ENCODE data around the gene FAM216B. TPM values are rescaled to one million over a fixed set of nuclear protein-coding genes. Genes with fewer than 3 reads are reported as not detected.

The FAM216B gene
- total and polyA plus RNA-seq, 2 of the 8 experiments (the other 6 are each of a cell fraction or from before 2014, with no cell fraction given) = not detected

DNA sequence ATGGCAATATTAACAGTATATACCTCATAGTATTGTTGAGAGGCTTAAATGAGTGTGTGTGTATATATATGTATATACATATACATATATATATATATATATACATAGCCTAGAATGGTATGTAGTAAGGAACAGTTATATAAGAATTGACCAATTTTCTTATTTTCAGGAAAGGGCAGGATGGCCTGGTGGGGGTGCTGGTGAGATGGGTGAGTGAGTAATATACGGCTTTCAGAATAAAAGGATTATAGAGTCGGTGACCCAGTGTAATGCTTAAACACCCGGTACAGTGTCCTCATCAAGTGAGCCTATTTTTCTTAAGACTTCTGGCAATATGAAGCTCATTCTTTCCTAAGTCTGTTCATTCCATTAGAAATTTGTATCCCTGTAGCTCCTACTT lies 11.7 kb upstream of the FAM216B start:
- no peak overlapping the region for H2BK15ac ChIP-seq (ENCODE audit: low read length)
- CTCF ChIA-PET (ENCODE audit: partially characterized antibody) = interaction anchor here (0.7 to 1.8 kb wide), 5 partner anchors 9 to 85 kb away, joined by 3 to 9 read pairs (median 3); no protein-coding TSS in a partner anchor

More for the DNA sequence above, 11.7 kb upstream of the FAM216B start:
- Histone ChIP-seq H3K9me3 (ENCODE audit: insufficient read depth in 2 of 2, low read depth in 1 of 2, low read length in 1 of 2) (no peaks in the 10 kb centered on the region), H4K8ac (ENCODE audit: extremely low read depth, insufficient read depth, low read length) (no peak overlapping the region), H4K20me1 (replicated peaks in 1 of 2; ENCODE audit: control insufficient read depth in 1 of 2, insufficient read depth in 2 of 2, low read length in 2 of 2) (no peaks in the 10 kb centered on the region), H4K5ac (ENCODE audit: insufficient read length, low read depth, low read length) (no peak overlapping the region), H3K18ac (ENCODE audit: extremely low read depth, low read length) (no peak overlapping the region), H3K4me1 (replicated peaks in 1 of 4; ENCODE audit: control insufficient read depth in 3 of 4, insufficient read depth in 4 of 4, low read length in 3 of 4) (no peaks in the 10 kb centered on the region), H3K9ac (replicated peaks in 1 of 4; ENCODE audit: extremely low read depth in 1 of 4, low read depth in 3 of 4, low read length in 3 of 4) (no peak overlapping the region), H3K79me1 (ENCODE audit: low read depth, low read length) (no peaks in the 10 kb centered on the region), H3K4me2 (ENCODE audit: insufficient read depth in 1 of 2, low read depth in 2 of 2, low read length in 2 of 2) (no peak overlapping the region), H3K36me3 (ENCODE audit: control insufficient read depth in 2 of 4, insufficient read depth in 4 of 4, low read length in 3 of 4) (no peaks in the 10 kb centered on the region), H3K23ac (ENCODE audit: insufficient read length) (no peak overlapping the region), H2AFZ (ENCODE audit: low read length) (no peak overlapping the region), H3K79me2 (ENCODE audit: control insufficient read depth in 1 of 2, insufficient read depth in 2 of 2, low read length in 2 of 2) (no peaks in the 10 kb centered on the region), H2AK5ac (ENCODE audit: low read depth, low read length) (no peak overlapping the region), H4K91ac (replicated peaks; ENCODE audit: insufficient read length, low read length) (no peak overlapping the region), H3K4me3 (ENCODE audit: extremely low read depth in 1 of 4, insufficient read depth in 2 of 4, low read depth in 3 of 4, low read length in 4 of 4) (no peak overlapping the region), H3K23me2 (ENCODE audit: low read depth, low read length) (no peaks in the 10 kb centered on the region), H3K4ac (replicated peaks; ENCODE audit: insufficient read length, low read depth, low read length) (no peak overlapping the region), H2BK120ac (replicated peaks; ENCODE audit: low read depth, low read length) (no peak overlapping the region), H3K27ac (ENCODE audit: low read depth, low read length) (no peak overlapping the region), H2BK12ac (ENCODE audit: low read depth, low read length) (no peak overlapping the region), H2BK5ac (ENCODE audit: low read depth, low read length) (no peak overlapping the region), H3K27me3 (replicated peaks in 1 of 4; ENCODE audit: control insufficient read depth in 3 of 4, extremely low read depth in 1 of 4, insufficient read depth in 3 of 4, low read length in 3 of 4) (no peaks in the 10 kb centered on the region), H3K56ac (replicated peaks; ENCODE audit: insufficient read length, low read depth, low read length) (no peak overlapping the region), H2BK20ac (ENCODE audit: low read length) (no peak overlapping the region), H3K14ac (ENCODE audit: insufficient read length) (no peak overlapping the region)
- POLR2A ChIA-PET (ENCODE audit: partially characterized antibody) = no interaction called here
- FAIRE-seq = no peak
- WGBS, 2 experiments (ENCODE audit: extremely low coverage in 1 of 2, insufficient coverage in 1 of 2, insufficient read length in 1 of 2, insufficient replicate concordance in 2 of 2, low coverage in 1 of 2, low lambda C conversion rate in 2 of 2, missing lambda C conversion rate in 1 of 2) = 82% methylated on average over 3 of the region's 3 CpGs; no CpG with 5 or more reads in 1 of the 2 experiments
- DNase-seq (ENCODE audit: low read depth in 1 of 2, low spot score in 2 of 2) = no peak
